Measurements from ENCODE around the gene SH3PXD2A.
"Not testable (repeated sequence)": the region's sequence is repeated elsewhere in the genome, so short reads cannot be mapped to it uniquely, and the experiment has no call there.

SH3PXD2A gene

GRCh38 chr10:103614306-103615158, 240.8 kb downstream of the SH3PXD2A start:
- Histone ChIP-seq H3K4me1 (ENCODE audit: control insufficient read depth, insufficient read depth, low read length) (no peaks in the 10 kb centered on the region), H3K9ac (ENCODE audit: low read depth, low read length) (no peak overlapping the region), H3K27me3 (ENCODE audit: control insufficient read depth, insufficient read depth, low read length) (no peaks in the 10 kb centered on the region)

GRCh38 chr10:103613616-103614015, 241.8 kb downstream of the SH3PXD2A start:
- Histone ChIP-seq H3K4me3 (ENCODE audit: low read depth, low read length) (no peak overlapping the region), H3K36me3 (ENCODE audit: control insufficient read depth, insufficient read depth, low read length) (peaks cover 5% of the 10 kb centered on the region), H3K27me3 (ENCODE audit: control insufficient read depth, insufficient read depth, low read length) (no peaks in the 10 kb centered on the region), H3K4me1 (ENCODE audit: control insufficient read depth, insufficient read depth, low read length) (no peaks in the 10 kb centered on the region), H3K9me3 (ENCODE audit: control insufficient read depth, insufficient read depth, low read length) (no peaks in the 10 kb centered on the region), H3K9ac (ENCODE audit: low read depth, low read length) (no peak overlapping the region)

More at GRCh38 chr10:103614306-103615158, 240.8 kb downstream of the SH3PXD2A start:
- peaks cover 7% of the 10 kb centered on the region for H3K36me3 ChIP-seq (ENCODE audit: control insufficient read depth, insufficient read depth, low read length)
- H3K9me3 ChIP-seq (ENCODE audit: control insufficient read depth, insufficient read depth, low read length): no peaks in the 10 kb centered on the region
- no peak overlapping the region for H3K4me3 ChIP-seq (ENCODE audit: low read depth, low read length)

GRCh38 chr10:103612462-103613365, 242.7 kb downstream of the SH3PXD2A start:
- no peak overlapping the region for H3K9ac ChIP-seq (ENCODE audit: low read depth, low read length)
- no peaks in the 10 kb centered on the region for H3K9me3 ChIP-seq (ENCODE audit: control insufficient read depth, insufficient read depth, low read length)
- H3K27me3 ChIP-seq (ENCODE audit: control insufficient read depth, insufficient read depth, low read length): no peaks in the 10 kb centered on the region
- no peak overlapping the region for H3K4me3 ChIP-seq (ENCODE audit: low read depth, low read length)
- H3K4me1 ChIP-seq (ENCODE audit: control insufficient read depth, insufficient read depth, low read length): no peaks in the 10 kb centered on the region
- H3K36me3 ChIP-seq (ENCODE audit: control insufficient read depth, insufficient read depth, low read length): peaks cover 5% of the 10 kb centered on the region

GRCh38 chr10:103610921-103611511, 244.4 kb downstream of the SH3PXD2A start:
- Histone ChIP-seq H3K4me1 (ENCODE audit: control insufficient read depth, insufficient read depth, low read length) (no peaks in the 10 kb centered on the region), H3K9me3 (ENCODE audit: control insufficient read depth, insufficient read depth, low read length) (no peaks in the 10 kb centered on the region), H3K36me3 (ENCODE audit: control insufficient read depth, insufficient read depth, low read length) (no peaks in the 10 kb centered on the region), H3K4me3 (ENCODE audit: low read depth, low read length) (no peak overlapping the region), H3K27me3 (ENCODE audit: control insufficient read depth, insufficient read depth, low read length) (no peaks in the 10 kb centered on the region), H3K9ac (ENCODE audit: low read depth, low read length) (no peak overlapping the region)

GRCh38 chr10:103610083-103610472, 245.3 kb downstream of the SH3PXD2A start:
- H3K36me3 ChIP-seq (ENCODE audit: control insufficient read depth, insufficient read depth, low read length): no peaks in the 10 kb centered on the region
- no peak overlapping the region for H3K4me3 ChIP-seq (ENCODE audit: low read depth, low read length)
- H3K4me1 ChIP-seq (ENCODE audit: control insufficient read depth, insufficient read depth, low read length): no peaks in the 10 kb centered on the region
- H3K9me3 ChIP-seq (ENCODE audit: control insufficient read depth, insufficient read depth, low read length): no peaks in the 10 kb centered on the region
- H3K27me3 ChIP-seq (ENCODE audit: control insufficient read depth, insufficient read depth, low read length): no peaks in the 10 kb centered on the region
- H3K9ac ChIP-seq (ENCODE audit: low read depth, low read length): no peak overlapping the region

GRCh38 chr10:103609231-103610082, 245.9 kb downstream of the SH3PXD2A start:
- H3K27me3 ChIP-seq (ENCODE audit: control insufficient read depth, insufficient read depth, low read length): no peaks in the 10 kb centered on the region
- no peaks in the 10 kb centered on the region for H3K4me1 ChIP-seq (ENCODE audit: control insufficient read depth, insufficient read depth, low read length)
- no peak overlapping the region for H3K9ac ChIP-seq (ENCODE audit: low read depth, low read length)
- no peak overlapping the region for H3K4me3 ChIP-seq (ENCODE audit: low read depth, low read length)
- no peaks in the 10 kb centered on the region for H3K36me3 ChIP-seq (ENCODE audit: control insufficient read depth, insufficient read depth, low read length)
- H3K9me3 ChIP-seq (ENCODE audit: control insufficient read depth, insufficient read depth, low read length): no peaks in the 10 kb centered on the region

DNA sequence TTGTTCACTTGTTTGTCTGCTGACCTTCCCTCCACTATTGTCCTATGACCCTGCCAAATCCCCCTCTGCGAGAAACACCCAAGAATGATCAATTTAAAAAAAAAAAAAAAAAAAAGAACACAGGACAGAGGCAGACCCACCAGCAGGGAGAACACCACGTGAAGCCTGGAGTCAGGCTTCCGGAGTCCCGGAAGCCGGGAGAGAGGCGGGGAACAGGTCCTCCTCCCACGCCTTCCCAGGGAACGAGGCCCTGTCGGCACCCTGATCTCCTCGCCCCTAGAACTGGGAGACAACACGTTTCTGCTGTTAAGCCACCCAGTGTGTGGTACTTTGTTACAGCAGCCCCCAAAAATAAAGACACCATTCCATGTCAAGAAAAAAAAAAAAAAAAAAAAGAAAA, 247.3 kb downstream of the SH3PXD2A start:
- H3K36me3 ChIP-seq (ENCODE audit: control insufficient read depth, insufficient read depth, low read length); H3K4me1 ChIP-seq (ENCODE audit: control insufficient read depth, insufficient read depth, low read length); H3K9ac ChIP-seq (ENCODE audit: low read depth, low read length); H3K4me3 ChIP-seq (ENCODE audit: low read depth, low read length); H3K9me3 ChIP-seq (ENCODE audit: control insufficient read depth, insufficient read depth, low read length); H3K27me3 ChIP-seq (ENCODE audit: control insufficient read depth, insufficient read depth, low read length): not testable (repeated sequence)

DNA sequence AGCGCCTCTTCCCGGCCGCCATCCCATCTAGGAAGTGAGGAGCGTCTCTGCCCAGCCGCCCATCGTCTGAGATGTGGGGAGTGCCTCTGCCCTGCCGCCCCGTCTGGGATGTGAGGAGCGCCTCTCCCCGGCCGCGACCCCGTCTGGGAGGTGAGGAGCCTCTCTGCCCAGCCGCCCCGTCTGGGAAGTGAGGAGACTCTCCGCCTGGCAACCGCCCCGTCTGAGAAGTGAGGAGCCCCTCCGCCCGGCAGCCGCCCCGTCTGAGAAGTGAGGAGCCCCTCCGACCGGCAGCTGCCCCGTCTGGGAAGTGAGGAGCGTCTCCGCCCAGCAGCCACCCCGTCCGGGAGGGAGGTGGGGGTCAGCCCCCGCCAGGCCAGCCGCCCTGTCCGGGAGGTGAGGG, 248.3 kb downstream of the SH3PXD2A start:
- not testable (repeated sequence) for H3K36me3 ChIP-seq (ENCODE audit: control insufficient read depth, insufficient read depth, low read length); H3K4me1 ChIP-seq (ENCODE audit: control insufficient read depth, insufficient read depth, low read length); H3K4me3 ChIP-seq (ENCODE audit: low read depth, low read length); H3K9ac ChIP-seq (ENCODE audit: low read depth, low read length); H3K27me3 ChIP-seq (ENCODE audit: control insufficient read depth, insufficient read depth, low read length); H3K9me3 ChIP-seq (ENCODE audit: control insufficient read depth, insufficient read depth, low read length)

- H3K4me3 ChIP-seq (ENCODE audit: low read depth, low read length); H3K9me3 ChIP-seq (ENCODE audit: control insufficient read depth, insufficient read depth, low read length); H3K9ac ChIP-seq (ENCODE audit: low read depth, low read length); H3K36me3 ChIP-seq (ENCODE audit: control insufficient read depth, insufficient read depth, low read length); H3K4me1 ChIP-seq (ENCODE audit: control insufficient read depth, insufficient read depth, low read length); H3K27me3 ChIP-seq (ENCODE audit: control insufficient read depth, insufficient read depth, low read length): not testable (repeated sequence)
These were observed 249.3 kb downstream of the SH3PXD2A start for GRCh38 chr10:103606097-103606438.

DNA sequence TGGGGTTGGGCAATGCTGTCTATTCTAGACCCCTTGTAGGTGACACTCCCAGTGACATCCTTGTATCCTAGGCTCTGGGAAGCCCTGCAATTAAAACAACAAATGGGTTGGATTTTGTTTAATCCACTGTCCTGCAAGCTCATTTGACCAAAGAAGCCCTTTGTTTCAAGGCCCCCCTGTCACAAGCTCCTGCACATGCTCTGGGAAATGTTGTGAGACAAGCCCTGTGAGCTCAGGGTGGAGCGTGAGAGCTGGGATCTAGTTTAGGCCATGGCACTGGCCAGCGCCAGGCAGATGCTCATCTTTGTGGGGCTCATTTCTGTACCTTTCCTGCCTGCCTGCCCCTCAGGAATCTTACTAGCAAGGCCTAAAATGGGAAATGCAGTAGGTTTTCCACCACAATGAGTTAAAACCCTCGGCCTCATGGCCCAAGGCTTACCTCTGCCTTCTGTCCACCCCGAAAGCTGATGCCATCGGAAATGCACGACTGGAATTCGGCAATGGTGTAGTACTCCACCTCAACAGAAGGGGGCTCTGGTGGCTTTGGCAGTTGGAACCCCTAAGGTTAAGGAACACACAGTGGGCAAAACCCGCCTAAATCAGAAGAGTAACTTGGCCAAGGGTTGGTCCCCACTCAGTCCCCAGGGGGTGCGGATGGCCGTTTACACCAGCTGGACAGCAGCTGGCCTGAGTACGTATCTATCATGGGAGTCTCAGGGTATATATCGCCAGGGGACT, 249.8 kb downstream of the SH3PXD2A start:
- no peak overlapping the region for H3K9ac ChIP-seq (ENCODE audit: low read depth, low read length)
- no peaks in the 10 kb centered on the region for H3K36me3 ChIP-seq (ENCODE audit: control insufficient read depth, insufficient read depth, low read length)

DNA sequence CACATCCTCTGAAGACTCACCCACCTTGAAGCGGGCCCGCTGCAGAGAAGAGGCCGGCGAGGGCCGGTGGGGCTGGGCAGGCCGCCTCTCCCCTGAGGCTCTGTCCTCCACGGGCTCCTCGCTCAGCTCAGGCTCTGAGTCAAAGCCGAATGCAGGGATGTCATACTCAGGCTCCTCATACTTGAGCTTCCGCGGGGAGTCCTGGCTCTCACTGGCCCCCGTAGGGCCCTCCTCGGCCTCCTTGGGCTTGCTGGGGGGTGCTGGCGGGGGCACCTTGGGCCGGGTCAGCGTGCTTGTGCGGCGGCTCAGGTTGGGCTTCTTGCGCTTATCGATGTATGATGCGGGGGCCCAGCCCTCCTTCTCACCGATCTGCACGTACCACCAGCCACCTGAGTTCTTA, 252.0 kb downstream of the SH3PXD2A start:
- no peaks in the 10 kb centered on the region for H3K27me3 ChIP-seq (ENCODE audit: control insufficient read depth, insufficient read depth, low read length)
- no peak overlapping the region for H3K4me3 ChIP-seq (ENCODE audit: low read depth, low read length)
- H3K9ac ChIP-seq (ENCODE audit: low read depth, low read length): no peak overlapping the region
- no peaks in the 10 kb centered on the region for H3K36me3 ChIP-seq (ENCODE audit: control insufficient read depth, insufficient read depth, low read length)
- no peaks in the 10 kb centered on the region for H3K4me1 ChIP-seq (ENCODE audit: control insufficient read depth, insufficient read depth, low read length)
- no peaks in the 10 kb centered on the region for H3K9me3 ChIP-seq (ENCODE audit: control insufficient read depth, insufficient read depth, low read length)

More for the DNA sequence above, 249.8 kb downstream of the SH3PXD2A start:
- no peak overlapping the region for H3K4me3 ChIP-seq (ENCODE audit: low read depth, low read length)
- H3K9me3 ChIP-seq (ENCODE audit: control insufficient read depth, insufficient read depth, low read length): no peaks in the 10 kb centered on the region
- H3K27me3 ChIP-seq (ENCODE audit: control insufficient read depth, insufficient read depth, low read length): no peaks in the 10 kb centered on the region
- H3K4me1 ChIP-seq (ENCODE audit: control insufficient read depth, insufficient read depth, low read length): no peaks in the 10 kb centered on the region

Data from iPS-15b (cell line).